Parathyroid adenoma (tissue), 2 donors: ENCODE measurements around the gene DCHS1.

ENCODE experiments used
- H2AFZ ChIP-seq: fragments of 300-600 bp; sonication (generic); one replicate; pipeline ENCODE4 v1.7.0; 2017; ENCODE audit warnings: antibody characterized with exemption, mild to moderate bottlenecking
- H3K27ac ChIP-seq: fragments of 300-600 bp; sonication (generic); one replicate; pipeline ENCODE4 v1.7.0; 2017
- H3K27me3 ChIP-seq: fragments of 300-600 bp; sonication (generic); one replicate; pipeline ENCODE4 v1.7.0; 2017; ENCODE audit warnings: low read length; ENCODE audit not compliant: control insufficient read depth, insufficient read depth
- H3K36me3 ChIP-seq: fragments of 300-600 bp; sonication (generic); one replicate; pipeline ENCODE4 v1.7.0; 2017; ENCODE audit warnings: low read length; ENCODE audit not compliant: control insufficient read depth, insufficient read depth
- H3K4me1 ChIP-seq: fragments of 300-600 bp; sonication (generic); one replicate; pipeline ENCODE4 v1.7.0; 2017; ENCODE audit warnings: control low read depth
- H3K4me2 ChIP-seq: fragments of 300-600 bp; sonication (generic); one replicate; pipeline ENCODE4 v1.7.0; 2017; ENCODE audit warnings: low read length
- H3K4me3 ChIP-seq: fragments of 300-600 bp; sonication (generic); one replicate; pipeline ENCODE4 v1.7.0; 2017; ENCODE audit warnings: low read depth, low read length
- H3K79me2 ChIP-seq: fragments of 300-600 bp; sonication (generic); one replicate; pipeline ENCODE4 v1.7.0; 2017; ENCODE audit warnings: control low read depth
- H3K9ac ChIP-seq: fragments of 300-600 bp; sonication (generic); one replicate; pipeline ENCODE4 v1.7.0; 2017; ENCODE audit warnings: mild to moderate bottlenecking
- H3K9me3 ChIP-seq: fragments of 300-600 bp; sonication (generic); one replicate; pipeline ENCODE4 v1.7.0; 2017; ENCODE audit warnings: low read length; ENCODE audit not compliant: control insufficient read depth
- TF ChIP-seq, protein P1 (sequence below): fragments of 300-600 bp; sonication (generic); IDR thresholded peaks from one replicate; pipeline ENCODE4 v1.7.0; 2017; ENCODE audit warnings: antibody characterized with exemption, mild to moderate bottlenecking
- donor health status: primary hyperparathyroidism.

Gene DCHS1

DNA sequence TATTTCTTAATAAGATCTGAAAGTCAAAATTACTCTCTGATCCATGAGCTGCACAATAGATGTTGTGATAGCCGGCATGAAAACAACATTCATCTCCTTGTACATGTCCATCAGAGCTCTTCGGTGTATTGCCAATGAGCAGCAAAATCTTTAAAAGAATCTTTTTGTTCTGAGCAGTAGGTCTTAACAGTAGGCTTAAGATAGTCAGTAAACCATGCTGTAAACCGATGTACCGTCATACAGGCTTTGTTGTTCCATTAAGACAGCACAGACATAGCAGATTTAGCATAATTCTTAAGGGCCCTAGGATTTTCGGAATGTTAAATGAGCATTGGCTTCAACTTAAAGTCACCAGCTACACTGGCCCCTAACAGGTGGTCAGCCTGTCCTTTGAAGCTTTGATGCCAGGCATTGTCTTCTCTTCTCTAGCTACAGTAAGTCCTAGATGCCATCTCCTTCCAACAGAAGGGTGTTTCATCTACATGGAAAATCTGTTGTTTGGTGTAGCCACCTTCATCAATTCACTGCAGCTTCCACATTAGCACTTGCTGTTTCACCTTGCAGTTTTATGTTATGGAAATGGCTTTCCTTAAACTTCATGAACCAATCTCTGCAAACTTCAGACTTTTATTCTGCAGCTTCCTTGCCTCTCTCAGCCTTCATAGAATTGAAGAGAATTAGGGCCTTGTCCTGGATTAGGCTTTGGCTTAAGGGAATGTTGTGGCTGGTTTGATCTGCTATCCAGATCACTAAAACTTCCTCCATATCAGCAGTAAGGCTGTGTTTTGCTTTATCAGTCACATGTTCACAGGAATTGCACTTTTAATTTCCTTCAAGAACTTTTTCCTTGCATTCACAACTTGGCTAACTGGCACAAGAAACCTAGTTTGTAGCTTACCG lies 80.5 kb downstream of the DCHS1 start:
- H3K27me3 ChIP-seq, result no peaks in the 10 kb centered on the region
- H3K9ac ChIP-seq, result no peak overlapping the region
- TF ChIP-seq, protein P1, sequence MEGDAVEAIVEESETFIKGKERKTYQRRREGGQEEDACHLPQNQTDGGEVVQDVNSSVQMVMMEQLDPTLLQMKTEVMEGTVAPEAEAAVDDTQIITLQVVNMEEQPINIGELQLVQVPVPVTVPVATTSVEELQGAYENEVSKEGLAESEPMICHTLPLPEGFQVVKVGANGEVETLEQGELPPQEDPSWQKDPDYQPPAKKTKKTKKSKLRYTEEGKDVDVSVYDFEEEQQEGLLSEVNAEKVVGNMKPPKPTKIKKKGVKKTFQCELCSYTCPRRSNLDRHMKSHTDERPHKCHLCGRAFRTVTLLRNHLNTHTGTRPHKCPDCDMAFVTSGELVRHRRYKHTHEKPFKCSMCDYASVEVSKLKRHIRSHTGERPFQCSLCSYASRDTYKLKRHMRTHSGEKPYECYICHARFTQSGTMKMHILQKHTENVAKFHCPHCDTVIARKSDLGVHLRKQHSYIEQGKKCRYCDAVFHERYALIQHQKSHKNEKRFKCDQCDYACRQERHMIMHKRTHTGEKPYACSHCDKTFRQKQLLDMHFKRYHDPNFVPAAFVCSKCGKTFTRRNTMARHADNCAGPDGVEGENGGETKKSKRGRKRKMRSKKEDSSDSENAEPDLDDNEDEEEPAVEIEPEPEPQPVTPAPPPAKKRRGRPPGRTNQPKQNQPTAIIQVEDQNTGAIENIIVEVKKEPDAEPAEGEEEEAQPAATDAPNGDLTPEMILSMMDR, result no peak
- no peak overlapping the region for H3K4me2 ChIP-seq
- H3K4me1 ChIP-seq, result peaks cover 6% of the 10 kb centered on the region
- H2AFZ ChIP-seq, result no peak overlapping the region
- no peaks in the 10 kb centered on the region for H3K79me2 ChIP-seq
- no peaks in the 10 kb centered on the region for H3K9me3 ChIP-seq
- H3K27ac ChIP-seq, result no peak overlapping the region
- no peak overlapping the region for H3K4me3 ChIP-seq
- no peaks in the 10 kb centered on the region for H3K36me3 ChIP-seq

DNA sequence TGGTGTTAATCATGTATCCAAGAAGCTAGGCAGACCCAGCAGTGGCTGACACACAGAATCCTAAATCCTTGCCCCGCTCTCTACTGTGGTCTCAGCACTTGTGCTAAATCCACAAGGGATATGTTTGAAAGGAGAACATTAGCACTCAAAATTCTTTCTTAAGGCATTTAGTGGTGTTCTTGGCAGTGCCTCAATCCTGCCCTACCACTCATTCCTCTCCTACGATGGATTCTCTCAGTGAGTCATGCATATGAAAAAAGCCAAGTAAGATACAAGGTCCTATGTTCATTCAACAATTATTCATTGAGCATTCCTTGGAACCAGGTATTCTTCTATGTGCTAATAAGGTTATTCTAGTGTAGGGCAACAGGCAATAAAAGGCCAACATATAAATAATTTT lies 83.4 kb downstream of the DCHS1 start:
- H3K4me3 ChIP-seq, result no peak overlapping the region
- H3K4me1 ChIP-seq, result peaks cover 26% of the 10 kb centered on the region
- H3K27ac ChIP-seq, result no peak overlapping the region
- H3K79me2 ChIP-seq, result no peaks in the 10 kb centered on the region
- TF ChIP-seq, protein P1, result no peak
- no peak overlapping the region for H3K4me2 ChIP-seq
- no peak overlapping the region for H2AFZ ChIP-seq
- no peak overlapping the region for H3K9ac ChIP-seq
- no peaks in the 10 kb centered on the region for H3K9me3 ChIP-seq
- no peaks in the 10 kb centered on the region for H3K27me3 ChIP-seq
- no peaks in the 10 kb centered on the region for H3K36me3 ChIP-seq

DNA sequence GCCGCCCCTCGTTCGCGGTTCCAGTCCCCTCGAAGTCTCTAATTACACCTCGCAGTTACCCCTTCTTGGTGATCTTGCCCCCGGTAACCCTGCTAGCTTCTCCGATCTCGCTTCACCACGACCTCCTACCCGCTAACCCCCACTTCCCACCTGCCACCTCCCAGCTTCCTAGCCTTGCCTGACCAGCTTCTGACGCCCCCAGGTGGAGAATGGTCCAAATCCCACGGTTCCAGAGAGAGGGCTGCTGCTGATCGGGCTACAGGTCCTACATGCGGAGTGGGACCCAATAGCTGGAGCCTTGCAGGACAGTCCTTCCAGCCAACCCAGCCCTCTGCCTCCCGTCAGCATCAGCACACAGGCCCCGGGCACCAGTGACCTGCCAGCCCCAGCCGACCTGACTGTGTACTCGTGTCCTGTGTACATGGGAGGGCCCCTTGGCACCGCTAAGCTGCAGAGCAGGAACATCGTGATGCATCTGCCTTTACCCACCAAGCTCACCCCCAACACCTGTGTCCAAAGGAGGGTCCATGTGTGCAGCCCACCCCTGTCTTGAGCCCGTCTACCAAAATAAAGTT lies 84.1 kb downstream of the DCHS1 start:
- no peaks in the 10 kb centered on the region for H3K27me3 ChIP-seq
- H3K4me2 ChIP-seq, result no peak overlapping the region
- H3K4me1 ChIP-seq, result peaks cover 20% of the 10 kb centered on the region
- TF ChIP-seq, protein P1, result no peak
- no peaks in the 10 kb centered on the region for H3K36me3 ChIP-seq
- H3K9me3 ChIP-seq, result no peaks in the 10 kb centered on the region
- no peak overlapping the region for H3K27ac ChIP-seq
- no peaks in the 10 kb centered on the region for H3K79me2 ChIP-seq
- no peak overlapping the region for H2AFZ ChIP-seq
- H3K9ac ChIP-seq, result no peak overlapping the region
- H3K4me3 ChIP-seq, result no peak overlapping the region
